Measurements from ENCODE around the gene BAHD1.

The BAHD1 gene

GRCh38 chr15:40463279-40463678, 22.5 kb downstream of the BAHD1 start:
- Histone ChIP-seq H3K4me2 (ENCODE audit: low read length) (no peak overlapping the region), H3K27ac (no peak overlapping the region), H3K4me3 (ENCODE audit: low read depth, low read length) (no peak overlapping the region), H3K9ac (no peak overlapping the region), H3K4me1 (no peaks in the 10 kb centered on the region), H3K9me3 (ENCODE audit: control insufficient read depth, low read length) (no peaks in the 10 kb centered on the region), H3K36me3 (ENCODE audit: control insufficient read depth, insufficient read depth, low read length) (no peaks in the 10 kb centered on the region), H2AFZ (no peak overlapping the region), H3K27me3 (ENCODE audit: control insufficient read depth, insufficient read depth, low read length) (no peaks in the 10 kb centered on the region), H3K79me2 (no peaks in the 10 kb centered on the region)
- TF ChIP-seq CTCF (IDR thresholded peaks at IDR 0.05) = no peak

GRCh38 chr15:40463886-40464545, 23.3 kb downstream of the BAHD1 start:
- Histone ChIP-seq H3K9ac (no peak overlapping the region), H3K27ac (no peak overlapping the region), H3K27me3 (ENCODE audit: control insufficient read depth, insufficient read depth, low read length) (no peaks in the 10 kb centered on the region), H3K36me3 (ENCODE audit: control insufficient read depth, insufficient read depth, low read length) (no peaks in the 10 kb centered on the region), H3K4me3 (ENCODE audit: low read depth, low read length) (no peak overlapping the region), H3K79me2 (no peaks in the 10 kb centered on the region), H3K4me1 (no peaks in the 10 kb centered on the region), H3K4me2 (ENCODE audit: low read length) (no peak overlapping the region), H3K9me3 (ENCODE audit: control insufficient read depth, low read length) (no peaks in the 10 kb centered on the region), H2AFZ (no peak overlapping the region)
- TF ChIP-seq CTCF (IDR thresholded peaks at IDR 0.05) = no peak

- Histone ChIP-seq H3K4me1 (no peaks in the 10 kb centered on the region), H3K36me3 (ENCODE audit: control insufficient read depth, insufficient read depth, low read length) (no peaks in the 10 kb centered on the region), H3K4me2 (ENCODE audit: low read length) (no peak overlapping the region), H3K27me3 (ENCODE audit: control insufficient read depth, insufficient read depth, low read length) (no peaks in the 10 kb centered on the region), H3K9me3 (ENCODE audit: control insufficient read depth, low read length) (no peaks in the 10 kb centered on the region), H3K79me2 (no peaks in the 10 kb centered on the region), H3K9ac (no peak overlapping the region), H3K4me3 (ENCODE audit: low read depth, low read length) (no peak overlapping the region), H3K27ac (no peak overlapping the region), H2AFZ (no peak overlapping the region)
- no peak for TF ChIP-seq CTCF (IDR thresholded peaks at IDR 0.05)
Measured at GRCh38 chr15:40464595-40465185, 23.9 kb downstream of the BAHD1 start.

GRCh38 chr15:40465939-40466338, 25.2 kb downstream of the BAHD1 start:
- Histone ChIP-seq H2AFZ (no peak overlapping the region), H3K79me2 (no peaks in the 10 kb centered on the region), H3K4me1 (no peaks in the 10 kb centered on the region), H3K27me3 (ENCODE audit: control insufficient read depth, insufficient read depth, low read length) (no peaks in the 10 kb centered on the region), H3K36me3 (ENCODE audit: control insufficient read depth, insufficient read depth, low read length) (no peaks in the 10 kb centered on the region), H3K9ac (no peak overlapping the region), H3K4me2 (ENCODE audit: low read length) (no peak overlapping the region), H3K9me3 (ENCODE audit: control insufficient read depth, low read length) (no peaks in the 10 kb centered on the region), H3K27ac (no peak overlapping the region), H3K4me3 (ENCODE audit: low read depth, low read length) (no peak overlapping the region)
- no peak for TF ChIP-seq CTCF (IDR thresholded peaks at IDR 0.05)
